T-helper 17 cell (primary cell): ENCODE measurements around the gene C1orf21. TPM values are rescaled to one million over a fixed set of nuclear protein-coding genes. Genes with fewer than 3 reads are reported as not detected.
A peak's percentile ranks its signal among the peaks of the same experiment; 100 is the strongest.

Experiments used
- ATAC-seq: fragments of 150-1000 bp; cut with Tn5 transposase; 2 replicates; pipeline ENCODE4 v1.10.0; 2021; ENCODE audit warnings: mild to moderate bottlenecking, moderate library complexity
- DNase-seq, 3 donors: peaks; one replicate each; pipeline versions ENCODE4 v3.0.0 to v3.0.0-alpha.2; 2020 to 2021
- H3K9me3 ChIP-seq: one replicate; pipeline ENCODE4 v1.7.0; 2013; ENCODE audit warnings: low read length, mild to moderate bottlenecking; ENCODE audit not compliant: control insufficient read depth, poor library complexity, severe bottlenecking
- H3K27ac Mint-ChIP-seq: one replicate; pipeline ENCODE4 v1.8.0; 2022; ENCODE audit warnings: mild to moderate bottlenecking, moderate library complexity, mixed read lengths
- H3K27me3 Mint-ChIP-seq: one replicate; pipeline ENCODE4 v1.8.0; 2022; ENCODE audit warnings: mixed read lengths
- H3K36me3 Mint-ChIP-seq: one replicate; pipeline ENCODE4 v1.8.0; 2022; ENCODE audit warnings: low read depth, mixed read lengths
- H3K4me1 Mint-ChIP-seq: one replicate; pipeline ENCODE4 v1.8.0; 2022; ENCODE audit warnings: mild to moderate bottlenecking, mixed read lengths
- H3K4me3 Mint-ChIP-seq: one replicate; pipeline ENCODE4 v1.8.0; 2022; ENCODE audit warnings: mild to moderate bottlenecking, moderate library complexity, mixed read lengths
- total RNA-seq, 4 donors: library from RNA in 2 of 4; stranded (reverse) in 2 of 4; gene quantifications; one replicate each; pipeline ENCODE4 v1.2.3 and lab custom pipeline; 2022 to 2026

Gene C1orf21
- total RNA-seq, 2 donors from 2014 or later = 0.78 to 1.1 TPM

DNA sequence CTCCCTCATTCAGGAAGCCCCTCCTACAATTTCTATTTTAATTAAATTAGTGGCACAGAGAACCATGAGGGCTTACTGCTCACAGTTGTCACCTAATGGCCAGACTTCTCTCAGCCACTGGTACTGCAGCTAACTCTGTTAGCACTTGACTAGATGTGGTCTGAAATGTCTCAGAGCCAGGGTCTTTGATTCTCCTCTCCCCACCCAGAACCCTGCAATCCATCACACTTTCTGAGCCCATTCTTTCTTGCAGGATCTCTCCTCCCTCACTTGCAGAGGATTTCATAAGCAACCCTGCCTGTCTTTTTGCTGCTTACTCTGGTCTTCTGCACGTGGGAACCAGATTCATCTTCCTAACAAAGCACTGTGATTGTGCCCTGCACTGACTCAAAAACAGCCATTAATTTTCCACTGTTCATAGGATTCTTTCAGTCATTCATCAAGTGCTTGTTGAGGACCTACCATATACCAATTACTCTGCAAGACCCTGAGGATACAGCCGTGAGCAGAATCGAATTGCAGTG, 259.4 kb downstream of the C1orf21 start:
- DNase-seq = no peak
- Mint-ChIP-seq H3K27ac (no peak overlapping the region), H3K27me3 (peaks cover 58% of the 10 kb centered on the region), H3K36me3 (no peaks in the 10 kb centered on the region), H3K4me3 (no peak overlapping the region), H3K4me1 (peaks cover 5% of the 10 kb centered on the region)
- no peaks in the 10 kb centered on the region for H3K9me3 ChIP-seq
- no peak for ATAC-seq

DNA sequence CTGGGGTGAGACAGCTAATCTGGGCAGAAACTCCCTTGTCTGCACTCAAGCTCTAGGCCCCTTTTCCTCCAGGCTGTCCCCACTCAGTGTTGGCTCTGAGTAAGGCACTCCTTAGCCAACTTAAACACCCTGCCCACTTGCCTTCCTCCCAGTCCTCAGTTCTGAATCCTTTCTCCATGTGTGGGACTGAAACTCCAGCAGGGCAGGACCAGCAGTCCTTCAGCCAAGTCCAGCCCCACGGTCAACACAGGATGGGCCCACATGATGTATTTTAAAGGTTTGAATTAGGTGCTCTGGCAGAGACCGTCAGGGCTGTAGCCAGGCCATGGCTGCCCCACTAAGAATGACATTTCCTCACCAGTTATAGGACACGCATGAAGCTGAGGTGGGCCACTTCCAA, 260.0 kb downstream of the C1orf21 start:
- H3K27me3 Mint-ChIP-seq = peaks cover 53% of the 10 kb centered on the region
- H3K4me1 Mint-ChIP-seq = peaks cover 5% of the 10 kb centered on the region
- H3K36me3 Mint-ChIP-seq = no peaks in the 10 kb centered on the region
- no peaks in the 10 kb centered on the region for H3K9me3 ChIP-seq
- H3K27ac Mint-ChIP-seq = no peak overlapping the region
- H3K4me3 Mint-ChIP-seq = no peak overlapping the region
- no peak for ATAC-seq
- no peak for DNase-seq

DNA sequence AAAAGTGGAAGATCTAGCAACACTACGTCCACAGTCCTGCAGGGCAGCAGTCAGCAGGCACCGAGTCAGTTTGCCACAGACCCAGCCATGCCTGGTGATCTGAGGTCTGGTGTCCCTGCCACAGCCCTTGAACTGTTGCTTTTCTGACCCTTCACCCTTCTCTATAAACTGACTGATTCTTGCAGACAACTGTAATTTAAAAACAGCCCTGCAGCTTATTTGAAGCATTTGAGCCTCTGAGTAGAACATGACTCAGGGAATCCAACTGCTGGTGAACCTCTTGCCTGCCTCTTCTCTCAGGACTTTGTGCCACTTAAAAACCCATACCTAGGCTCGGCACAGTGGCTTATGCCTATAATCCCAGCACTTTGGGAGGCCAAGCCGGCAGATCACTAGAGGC, 260.6 kb downstream of the C1orf21 start:
- H3K27me3 Mint-ChIP-seq = peaks cover 48% of the 10 kb centered on the region
- H3K4me1 Mint-ChIP-seq = peaks cover 5% of the 10 kb centered on the region
- H3K27ac Mint-ChIP-seq = no peak overlapping the region
- H3K9me3 ChIP-seq = no peaks in the 10 kb centered on the region
- no peak overlapping the region for H3K4me3 Mint-ChIP-seq
- DNase-seq = no peak
- no peaks in the 10 kb centered on the region for H3K36me3 Mint-ChIP-seq
- no peak for ATAC-seq

DNA sequence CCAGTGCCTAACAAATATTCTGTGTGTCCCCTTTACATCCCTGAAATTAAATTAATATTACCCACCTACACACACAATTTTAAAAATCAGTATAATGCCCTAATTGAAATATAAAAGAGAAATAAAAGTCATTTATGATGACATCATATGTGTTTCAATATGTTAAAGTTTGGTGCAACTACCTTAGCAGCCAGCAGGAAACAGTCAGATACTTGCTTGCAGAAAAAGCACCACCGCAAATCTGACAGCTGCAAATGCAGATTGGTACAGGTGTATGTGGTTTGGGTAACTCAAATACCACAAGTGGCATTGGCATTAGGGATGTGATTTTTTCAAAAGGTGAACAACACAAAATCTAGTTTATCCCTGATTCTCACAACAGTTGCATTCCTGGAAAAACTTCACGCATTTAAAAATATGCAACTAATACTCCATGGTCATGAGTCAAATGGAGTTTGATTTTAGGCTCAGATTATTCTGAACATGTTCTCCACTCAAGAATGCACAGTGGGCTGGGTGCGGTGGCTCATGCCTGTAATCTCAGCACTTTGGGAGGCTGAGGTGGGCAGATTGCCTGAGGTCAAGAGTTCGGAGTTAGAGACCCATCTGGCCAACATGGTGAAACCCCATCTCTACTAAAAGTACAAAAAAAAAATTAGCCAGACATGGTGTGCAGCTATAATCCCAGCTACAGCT, 261.5 kb downstream of the C1orf21 start:
- Mint-ChIP-seq H3K36me3 (no peaks in the 10 kb centered on the region), H3K4me3 (no peak overlapping the region)
- H3K9me3 ChIP-seq = no peaks in the 10 kb centered on the region

DNA sequence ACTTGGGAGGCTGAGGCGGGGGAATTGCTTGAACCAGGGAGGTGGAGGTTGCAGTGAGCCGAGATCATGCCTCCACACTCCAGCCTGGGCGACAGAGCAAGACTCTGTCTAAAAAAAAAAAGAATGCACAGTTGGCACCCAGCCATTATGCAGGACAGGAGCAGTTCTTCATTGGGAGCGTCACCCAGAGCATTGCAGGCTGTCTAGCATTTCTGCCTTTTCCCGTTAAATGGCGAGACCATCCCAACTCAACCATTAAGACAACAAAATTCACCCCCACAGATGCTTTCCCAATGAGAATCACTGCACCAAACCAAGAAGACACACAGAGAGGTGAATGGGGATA, 262.0 kb downstream of the C1orf21 start:
- no peaks in the 10 kb centered on the region for H3K9me3 ChIP-seq
- DNase-seq (no peak), ATAC-seq (no peak)
- Mint-ChIP-seq H3K36me3 (no peaks in the 10 kb centered on the region), H3K27me3 (peaks cover 38% of the 10 kb centered on the region), H3K4me1 (peaks cover 5% of the 10 kb centered on the region), H3K27ac (no peak overlapping the region), H3K4me3 (no peak overlapping the region)

More for the DNA sequence above, 261.5 kb downstream of the C1orf21 start:
- Mint-ChIP-seq H3K27ac (no peak overlapping the region), H3K27me3 (peaks cover 43% of the 10 kb centered on the region), H3K4me1 (peaks cover 5% of the 10 kb centered on the region)
- DNase-seq (no peak), ATAC-seq (no peak)

GRCh38 chr1:184649451-184649888, 262.6 kb downstream of the C1orf21 start:
- Mint-ChIP-seq H3K27me3 (peaks cover 31% of the 10 kb centered on the region), H3K4me3 (no peak overlapping the region), H3K36me3 (no peaks in the 10 kb centered on the region), H3K27ac (no peak overlapping the region), H3K4me1 (peaks cover 5% of the 10 kb centered on the region)
- no peak for ATAC-seq
- DNase-seq = no peak
- H3K9me3 ChIP-seq = no peaks in the 10 kb centered on the region

DNA sequence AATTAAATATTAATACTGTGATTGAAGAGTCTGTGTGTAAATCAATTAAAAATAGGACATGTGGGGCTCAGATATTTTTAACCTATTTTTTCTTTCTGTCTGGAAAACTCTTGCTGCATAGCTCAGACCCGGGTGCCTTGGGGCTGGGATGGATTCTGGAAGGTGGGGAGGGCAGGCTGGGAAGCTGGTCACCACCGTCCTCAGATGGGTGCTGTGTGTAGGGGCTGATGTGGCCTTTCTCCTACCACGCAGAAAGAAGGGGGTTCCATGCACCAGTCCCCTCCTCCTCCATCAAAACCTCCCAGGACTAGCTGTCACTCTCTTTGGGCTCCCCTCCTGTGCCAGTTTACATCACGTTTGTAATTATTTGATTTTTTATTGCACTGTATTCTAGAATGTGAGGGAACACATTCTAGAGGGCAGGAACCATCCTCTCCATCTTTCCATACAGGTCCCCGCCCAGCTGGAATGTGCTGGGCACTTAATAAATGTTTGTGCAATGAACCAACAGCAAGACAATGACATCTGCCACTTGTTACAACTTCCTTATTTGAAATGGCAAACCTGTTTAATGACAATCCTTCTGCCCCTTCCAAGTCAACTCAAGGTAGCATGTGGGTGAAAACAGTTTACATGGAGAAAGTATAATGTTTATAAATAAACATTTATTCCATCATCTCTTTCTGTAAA, 263.5 kb downstream of the C1orf21 start:
- H3K4me1 Mint-ChIP-seq = peaks cover 5% of the 10 kb centered on the region
- no peaks in the 10 kb centered on the region for H3K9me3 ChIP-seq
- H3K27me3 Mint-ChIP-seq = peaks cover 23% of the 10 kb centered on the region
- no peak for ATAC-seq
- no peak for DNase-seq
- H3K27ac Mint-ChIP-seq = no peak overlapping the region
- no peak overlapping the region for H3K4me3 Mint-ChIP-seq
- H3K36me3 Mint-ChIP-seq = no peaks in the 10 kb centered on the region

DNA sequence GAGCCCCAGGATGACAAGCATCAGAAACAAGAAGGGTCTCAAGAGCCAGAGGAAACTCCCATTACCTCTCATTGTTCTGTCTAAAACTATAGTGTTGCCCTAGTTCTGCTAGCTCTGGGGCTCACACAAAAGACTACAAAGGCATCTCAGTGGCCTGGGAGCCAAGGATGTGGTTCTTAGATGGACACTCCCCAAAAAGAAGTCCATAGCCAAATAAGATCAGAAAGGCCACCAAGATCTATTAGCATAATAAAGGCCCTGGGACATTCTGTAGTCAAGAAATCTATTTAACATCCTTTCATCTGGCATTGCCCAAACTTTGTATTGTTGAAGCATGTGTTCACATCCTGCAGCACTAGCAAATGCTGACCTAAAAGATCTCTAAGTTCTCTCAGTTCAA, 268.4 kb downstream of the C1orf21 start:
- H3K36me3 Mint-ChIP-seq = no peaks in the 10 kb centered on the region
- H3K4me3 Mint-ChIP-seq = no peak overlapping the region
- H3K27ac Mint-ChIP-seq = no peak overlapping the region
- DNase-seq = no peak
- peaks cover 5% of the 10 kb centered on the region for H3K27me3 Mint-ChIP-seq
- no peaks in the 10 kb centered on the region for H3K9me3 ChIP-seq
- peaks cover 2% of the 10 kb centered on the region for H3K4me1 Mint-ChIP-seq
- no peak for ATAC-seq

- Mint-ChIP-seq H3K4me3 (no peak overlapping the region), H3K4me1 (no peaks in the 10 kb centered on the region), H3K27me3 (peaks cover 5% of the 10 kb centered on the region), H3K36me3 (no peaks in the 10 kb centered on the region), H3K27ac (no peak overlapping the region)
- ATAC-seq (no peak), DNase-seq (no peak)
- H3K9me3 ChIP-seq = no peaks in the 10 kb centered on the region
Observed at GRCh38 chr1:184656221-184656620, 269.4 kb downstream of the C1orf21 start.

DNA sequence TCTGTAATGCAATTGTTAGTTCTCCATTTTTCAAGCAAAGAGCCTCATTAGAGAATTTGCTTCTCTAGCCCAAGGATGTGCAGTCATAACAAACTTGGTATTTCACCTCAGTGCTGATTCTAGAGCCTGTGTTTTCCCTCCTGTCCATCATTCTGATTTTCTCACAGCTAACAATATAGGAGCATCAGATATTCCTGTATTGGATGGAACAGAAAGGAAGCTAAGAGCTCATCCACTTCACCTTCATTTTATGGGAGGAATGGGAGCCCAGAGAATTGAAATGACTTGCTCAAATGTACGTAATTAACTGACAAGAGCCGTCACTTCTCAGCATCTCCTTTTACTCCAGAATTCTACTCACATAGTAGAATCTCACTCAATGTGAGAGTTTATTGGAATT, 271.2 kb downstream of the C1orf21 start:
- H3K36me3 Mint-ChIP-seq = no peaks in the 10 kb centered on the region
- H3K9me3 ChIP-seq = no peaks in the 10 kb centered on the region
- ATAC-seq (no peak), DNase-seq (no peak)
- no peaks in the 10 kb centered on the region for H3K27me3 Mint-ChIP-seq
- no peak overlapping the region for H3K4me3 Mint-ChIP-seq
- no peak overlapping the region for H3K27ac Mint-ChIP-seq
- H3K4me1 Mint-ChIP-seq = no peaks in the 10 kb centered on the region

- H3K27me3 Mint-ChIP-seq = peaks cover 13% of the 10 kb centered on the region
- ATAC-seq = no peak
- no peak overlapping the region for H3K4me3 Mint-ChIP-seq
- H3K9me3 ChIP-seq = no peaks in the 10 kb centered on the region
- no peak for DNase-seq
- peaks cover 3% of the 10 kb centered on the region for H3K36me3 Mint-ChIP-seq
- H3K27ac Mint-ChIP-seq = no peak overlapping the region
- H3K4me1 Mint-ChIP-seq = peaks cover 5% of the 10 kb centered on the region
Observed at GRCh38 chr1:184660462-184661191, 273.8 kb downstream of the C1orf21 start.

GRCh38 chr1:184661801-184662200, 275.0 kb downstream of the C1orf21 start:
- Mint-ChIP-seq H3K36me3 (peaks cover 3% of the 10 kb centered on the region), H3K27me3 (peaks cover 18% of the 10 kb centered on the region), H3K27ac (no peak overlapping the region), H3K4me3 (no peak overlapping the region), H3K4me1 (peaks cover 5% of the 10 kb centered on the region)
- ATAC-seq (no peak), DNase-seq (no peak)
- no peaks in the 10 kb centered on the region for H3K9me3 ChIP-seq

GRCh38 chr1:184664042-184664660, 277.3 kb downstream of the C1orf21 start:
- peaks cover 3% of the 10 kb centered on the region for H3K36me3 Mint-ChIP-seq
- ATAC-seq (no peak), DNase-seq (peak in 2 of 3 donors; percentile 9 to 14)
- H3K4me1 Mint-ChIP-seq = peaks cover 7% of the 10 kb centered on the region
- H3K4me3 Mint-ChIP-seq = no peak overlapping the region
- peaks cover 38% of the 10 kb centered on the region for H3K27me3 Mint-ChIP-seq
- H3K27ac Mint-ChIP-seq = no peak overlapping the region
- no peaks in the 10 kb centered on the region for H3K9me3 ChIP-seq
